Osteoblast (primary cell): ENCODE results near the gene TTC7B. TPM values are rescaled to one million over a fixed set of nuclear protein-coding genes. Genes with fewer than 3 reads are reported as not detected.
A peak's percentile ranks its signal among the peaks of the same experiment; 100 is the strongest.

ENCODE experiments used
- DNase-seq: peaks from one replicate; pipeline ENCODE4 v3.0.0; 2011; ENCODE audit warnings: low spot score, mixed read lengths; ENCODE audit not compliant: insufficient read length; ENCODE audit errors: missing footprints
- H2AFZ ChIP-seq: 2 replicates; pipeline ENCODE4 v1.6.0; 2011; ENCODE audit warnings: mild to moderate bottlenecking, low read length
- H3K27ac ChIP-seq: 2 replicates; pipeline ENCODE4 v1.5.1; 2011; ENCODE audit warnings: mild to moderate bottlenecking, low read depth, low read length, moderate library complexity
- H3K27me3 ChIP-seq: 2 replicates; pipeline ENCODE4 v1.6.0; 2012; ENCODE audit warnings: mild to moderate bottlenecking, control low read depth, inconsistent platforms, low read length, moderate library complexity; ENCODE audit not compliant: insufficient read depth
- H3K36me3 ChIP-seq: 2 replicates; pipeline ENCODE4 v1.5.1; 2011; ENCODE audit warnings: mild to moderate bottlenecking, low read length, control low read depth, moderate library complexity; ENCODE audit not compliant: insufficient read depth
- H3K4me1 ChIP-seq: 2 replicates; pipeline ENCODE4 v1.5.1; 2011; ENCODE audit warnings: mild to moderate bottlenecking, low read length, control low read depth, moderate library complexity; ENCODE audit not compliant: insufficient read depth
- H3K4me2 ChIP-seq: 2 replicates; pipeline ENCODE4 v1.6.0; 2011; ENCODE audit warnings: mild to moderate bottlenecking, low read length; ENCODE audit not compliant: insufficient read depth
- H3K4me3 ChIP-seq: fragments of 200-600 bp; sonication (generic); 3 replicates; pipeline ENCODE4 v1.5.1; 2012; ENCODE audit warnings: mild to moderate bottlenecking, low read length, inconsistent platforms; ENCODE audit not compliant: insufficient read depth
- H3K79me2 ChIP-seq: 2 replicates; pipeline ENCODE4 v1.6.0; 2012; ENCODE audit warnings: mild to moderate bottlenecking, low read length, control low read depth, inconsistent platforms; ENCODE audit not compliant: insufficient read depth
- H3K9me3 ChIP-seq: 2 replicates; pipeline ENCODE4 v1.5.1; 2011; ENCODE audit warnings: low read depth, low read length, control low read depth
- H4K20me1 ChIP-seq: 2 replicates; pipeline ENCODE4 v1.6.0; 2012; ENCODE audit warnings: mild to moderate bottlenecking, low read length, control low read depth; ENCODE audit not compliant: insufficient read depth
- CTCF ChIP-seq: IDR thresholded peaks from 2 replicates; pipeline ENCODE4 v1.5.1; 2011; ENCODE audit warnings: mild to moderate bottlenecking, low read depth, low read length, moderate library complexity; ENCODE audit errors: extremely low read depth
- total RNA-seq: library from RNA; depleted of rRNA; stranded (reverse); fragments of >200 nt; gene quantifications from 2 replicates; pipeline ENCODE4 v1.2.3, GENCODE V29; 2012

Gene TTC7B
- total RNA-seq, 1 donor: 14.5 TPM

GRCh38 chr14:90491911-90492531 is 324.2 kb downstream of the TTC7B start:
- H3K9me3 ChIP-seq: no peaks in the 10 kb centered on the region
- TF ChIP-seq CTCF: no peak
- no peak for DNase-seq
- H3K4me2 ChIP-seq: peak overlapping the region; percentile 8
- H3K36me3 ChIP-seq: no peaks in the 10 kb centered on the region
- no peak overlapping the region for H3K27ac ChIP-seq
- H3K27me3 ChIP-seq: no peaks in the 10 kb centered on the region
- peak overlapping the region; percentile 15 for H2AFZ ChIP-seq
- peak overlapping the region; percentile 35 for H3K4me3 ChIP-seq
- no peaks in the 10 kb centered on the region for H3K79me2 ChIP-seq
- peaks cover 2% of the 10 kb centered on the region for H4K20me1 ChIP-seq
- H3K4me1 ChIP-seq: peaks cover 24% of the 10 kb centered on the region

DNA sequence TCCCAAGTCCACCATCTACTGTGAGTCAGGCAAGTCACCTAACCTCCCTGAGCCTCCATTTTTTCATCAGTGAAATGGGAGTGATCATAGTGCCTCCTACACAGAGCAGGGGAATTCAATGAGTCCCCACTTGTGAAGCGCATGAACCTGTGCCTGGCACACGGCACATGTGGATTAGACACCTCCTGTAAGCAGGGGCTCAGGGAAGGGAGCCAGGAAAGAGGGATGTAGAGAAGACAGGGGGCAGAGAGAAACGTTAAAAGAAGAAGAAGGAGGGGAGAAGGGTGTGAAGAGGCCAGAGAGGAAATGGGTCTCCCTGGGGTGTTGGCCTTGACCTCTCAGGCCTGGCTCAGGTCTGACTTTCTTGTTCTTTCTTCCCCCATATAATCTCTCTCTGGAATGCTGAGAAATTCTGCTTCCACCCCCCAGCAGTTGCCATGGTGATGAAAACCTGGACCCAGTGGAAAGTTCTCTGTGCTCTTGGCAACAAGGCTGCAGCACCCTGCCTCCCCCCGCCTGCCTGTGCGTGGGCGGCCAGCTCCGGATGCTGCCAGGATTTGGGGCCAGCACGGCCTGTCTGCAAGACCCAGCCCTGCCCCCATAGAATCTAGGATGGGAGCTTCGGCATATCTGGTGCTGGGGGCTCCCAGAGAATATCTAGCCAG is 324.9 kb downstream of the TTC7B start:
- no peaks in the 10 kb centered on the region for H3K9me3 ChIP-seq
- DNase-seq: peak; percentile 94
- H3K4me1 ChIP-seq: peaks cover 24% of the 10 kb centered on the region
- no peaks in the 10 kb centered on the region for H3K27me3 ChIP-seq
- H3K36me3 ChIP-seq: no peaks in the 10 kb centered on the region
- H4K20me1 ChIP-seq: peaks cover 2% of the 10 kb centered on the region
- H2AFZ ChIP-seq: peak overlapping the region; percentile 15
- TF ChIP-seq CTCF: no peak
- no peaks in the 10 kb centered on the region for H3K79me2 ChIP-seq
- peak overlapping the region; percentile 35 for H3K4me3 ChIP-seq
- no peak overlapping the region for H3K27ac ChIP-seq
- peak overlapping the region; percentile 8 for H3K4me2 ChIP-seq

DNA sequence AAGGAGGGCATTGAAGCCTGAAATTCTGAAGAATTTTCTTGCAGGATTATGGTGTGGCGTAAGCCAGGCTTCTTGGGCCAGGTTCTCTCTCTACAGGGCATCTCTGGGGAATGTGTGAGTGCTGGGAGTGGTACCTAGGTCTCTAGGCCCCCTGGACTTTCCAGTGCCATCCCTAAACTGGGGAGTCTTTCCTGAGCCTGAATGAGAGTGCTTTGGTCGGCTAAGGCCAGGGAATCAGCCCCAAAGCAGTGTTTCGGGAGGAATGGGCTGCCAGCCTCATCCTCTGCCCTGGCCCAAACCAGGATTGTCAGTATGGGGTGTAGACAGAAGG is 325.5 kb downstream of the TTC7B start:
- H3K4me1 ChIP-seq: peaks cover 24% of the 10 kb centered on the region
- no peak for DNase-seq
- no peaks in the 10 kb centered on the region for H3K79me2 ChIP-seq
- H4K20me1 ChIP-seq: peaks cover 2% of the 10 kb centered on the region
- H3K4me2 ChIP-seq: no peak overlapping the region
- H3K27ac ChIP-seq: no peak overlapping the region
- no peak overlapping the region for H2AFZ ChIP-seq
- H3K9me3 ChIP-seq: no peaks in the 10 kb centered on the region
- no peaks in the 10 kb centered on the region for H3K27me3 ChIP-seq
- no peak for TF ChIP-seq CTCF
- no peak overlapping the region for H3K4me3 ChIP-seq
- H3K36me3 ChIP-seq: no peaks in the 10 kb centered on the region

DNA sequence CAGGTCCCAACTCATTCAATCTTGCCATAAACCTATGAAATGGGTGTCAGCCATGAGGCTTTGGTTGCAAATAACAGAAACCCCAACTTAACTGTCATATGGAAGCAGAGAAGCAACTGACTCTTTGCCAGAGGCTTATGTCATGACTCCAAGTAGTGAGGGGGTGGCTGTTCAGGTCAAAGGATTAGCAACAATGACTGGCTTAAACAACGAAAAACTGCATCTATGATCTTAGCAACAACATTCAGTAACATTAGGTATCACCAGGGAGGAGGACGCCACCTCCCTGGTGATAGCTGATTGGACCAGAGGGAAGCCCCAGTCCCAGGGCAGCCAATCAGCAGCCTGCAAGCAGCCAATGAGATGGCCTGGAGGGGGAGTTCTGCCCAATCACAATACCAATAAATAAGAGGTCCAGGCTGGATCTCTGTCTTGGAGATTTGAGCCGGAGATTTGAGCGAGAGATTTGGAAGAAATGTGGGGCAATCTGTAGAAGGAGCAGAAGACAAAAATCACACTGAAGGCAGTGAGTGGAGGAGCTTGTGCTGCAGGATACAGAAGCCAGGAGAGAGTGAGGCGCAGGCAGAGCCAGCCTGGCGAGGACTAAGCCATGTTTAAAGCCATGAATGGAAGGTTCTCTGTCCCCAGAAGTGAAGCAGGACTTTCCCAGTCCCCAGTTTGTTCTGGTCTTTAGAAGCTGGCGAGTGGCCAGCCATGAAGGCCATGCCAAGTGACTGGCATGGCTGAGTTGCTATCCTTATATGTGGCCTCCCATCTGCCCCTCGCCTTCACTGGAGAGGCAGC is 326.1 kb downstream of the TTC7B start:
- H3K4me1 ChIP-seq: peaks cover 24% of the 10 kb centered on the region
- no peaks in the 10 kb centered on the region for H3K9me3 ChIP-seq
- H2AFZ ChIP-seq: no peak overlapping the region
- H3K36me3 ChIP-seq: no peaks in the 10 kb centered on the region
- no peak for TF ChIP-seq CTCF
- no peak overlapping the region for H3K27ac ChIP-seq
- H3K4me2 ChIP-seq: no peak overlapping the region
- no peaks in the 10 kb centered on the region for H3K27me3 ChIP-seq
- no peak for DNase-seq
- H4K20me1 ChIP-seq: no peaks in the 10 kb centered on the region
- H3K79me2 ChIP-seq: no peaks in the 10 kb centered on the region
- H3K4me3 ChIP-seq: no peak overlapping the region
